Tibial nerve (tissue), 4 donors: ENCODE measurements around the gene MYO18B.

Source experiments
- EP300 ChIP-seq, 2 donors: sonication (generic); formaldehyde crosslinking; IDR thresholded peaks; one replicate each; pipeline ENCODE4 v1.6.1; 2017; ENCODE audit warnings: antibody characterized with exemption in 2 of 2, mild to moderate bottlenecking in 1 of 2
- POLR2A ChIP-seq, 2 donors: fragments of 450-650 bp; IDR thresholded peaks; one replicate each; pipeline ENCODE4 v1.6.1; 2017; ENCODE audit warnings: antibody characterized with exemption in 2 of 2, mild to moderate bottlenecking in 2 of 2, moderate library complexity in 2 of 2
- TF ChIP-seq, protein P1 (sequence below), 5 experiments: fragments of 200-600 bp in 3 of 5; fragments of 450-650 bp in 2 of 5; sonication (generic) in 3 of 5; IDR thresholded peaks; one replicate each; pipeline ENCODE4 v1.5.1; 2016 to 2019; ENCODE audit warnings: antibody characterized with exemption in 5 of 5, mild to moderate bottlenecking in 3 of 5, moderate library complexity in 2 of 5

DNA sequence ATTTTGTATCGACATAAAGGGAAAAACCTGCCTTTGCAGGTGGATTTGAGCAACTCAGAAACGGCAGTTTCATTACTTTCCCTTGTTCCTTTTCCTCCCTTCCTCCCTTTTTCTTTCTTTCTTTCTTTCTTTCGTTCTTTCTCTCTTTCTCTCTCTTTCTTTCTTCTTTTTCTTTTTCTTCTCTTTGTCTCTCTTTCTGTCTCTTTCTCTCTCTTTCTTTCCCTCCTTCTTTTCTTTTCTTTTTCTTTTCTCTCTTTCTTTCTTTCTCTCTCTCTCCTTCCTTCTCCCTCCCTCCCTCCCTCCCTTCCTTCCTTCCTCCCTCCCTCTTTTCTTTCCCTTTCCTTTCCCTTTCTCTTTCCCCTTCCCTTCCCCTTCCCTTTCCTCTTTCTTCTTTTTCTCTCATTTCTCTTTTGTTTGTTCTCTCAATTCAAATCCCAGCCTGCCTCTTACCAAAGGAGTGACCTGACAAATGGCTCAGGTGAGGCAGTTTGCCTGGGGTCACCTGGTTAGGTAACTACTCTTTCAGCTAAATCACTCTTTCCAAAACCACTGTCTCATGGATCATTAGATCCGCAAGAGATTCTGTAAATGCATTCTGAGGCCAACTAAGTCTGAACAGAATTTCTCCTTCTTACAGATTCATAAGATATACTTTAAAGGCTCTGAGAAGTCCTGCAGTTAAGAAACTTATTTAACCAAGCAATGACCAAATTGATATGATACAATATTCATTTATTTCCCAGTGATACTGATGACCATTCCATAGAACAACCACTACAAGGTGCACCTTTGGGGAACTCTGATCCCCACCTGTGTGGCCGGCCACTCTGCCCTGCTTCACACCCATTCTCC, 75.3 kb downstream of the MYO18B start:
- TF ChIP-seq, protein P1, sequence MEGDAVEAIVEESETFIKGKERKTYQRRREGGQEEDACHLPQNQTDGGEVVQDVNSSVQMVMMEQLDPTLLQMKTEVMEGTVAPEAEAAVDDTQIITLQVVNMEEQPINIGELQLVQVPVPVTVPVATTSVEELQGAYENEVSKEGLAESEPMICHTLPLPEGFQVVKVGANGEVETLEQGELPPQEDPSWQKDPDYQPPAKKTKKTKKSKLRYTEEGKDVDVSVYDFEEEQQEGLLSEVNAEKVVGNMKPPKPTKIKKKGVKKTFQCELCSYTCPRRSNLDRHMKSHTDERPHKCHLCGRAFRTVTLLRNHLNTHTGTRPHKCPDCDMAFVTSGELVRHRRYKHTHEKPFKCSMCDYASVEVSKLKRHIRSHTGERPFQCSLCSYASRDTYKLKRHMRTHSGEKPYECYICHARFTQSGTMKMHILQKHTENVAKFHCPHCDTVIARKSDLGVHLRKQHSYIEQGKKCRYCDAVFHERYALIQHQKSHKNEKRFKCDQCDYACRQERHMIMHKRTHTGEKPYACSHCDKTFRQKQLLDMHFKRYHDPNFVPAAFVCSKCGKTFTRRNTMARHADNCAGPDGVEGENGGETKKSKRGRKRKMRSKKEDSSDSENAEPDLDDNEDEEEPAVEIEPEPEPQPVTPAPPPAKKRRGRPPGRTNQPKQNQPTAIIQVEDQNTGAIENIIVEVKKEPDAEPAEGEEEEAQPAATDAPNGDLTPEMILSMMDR (IDR thresholded peaks at IDR 0.05), result no peak
- no peak for TF ChIP-seq POLR2A (IDR thresholded peaks at IDR 0.05)
- no peak for TF ChIP-seq EP300 (IDR thresholded peaks at IDR 0.05)
